Right lobe of liver (tissue), 6 donors: ENCODE results near the gene TARDBP. TPM values are rescaled to one million over a fixed set of nuclear protein-coding genes. Genes with fewer than 3 reads are reported as not detected.
"Not testable (repeated sequence)": the region's sequence is repeated elsewhere in the genome, so short reads cannot be mapped to it uniquely, and the experiment has no call there.

Experiments used
- ATAC-seq, 4 donors: fragments of 200-7000 bp; cut with Tn5 transposase; one replicate each; pipeline ENCODE4 v1.9.1; 2020; ENCODE audit warnings: mild to moderate bottlenecking in 4 of 4, moderate library complexity in 4 of 4
- DNase-seq, 3 donors: peaks; one replicate each; pipeline ENCODE4 v3.0.0-alpha.2; 2020
- H3K27ac ChIP-seq, 3 donors: fragments of 200-600 bp; one replicate each; pipeline ENCODE4 v1.8.0; 2022
- H3K27me3 ChIP-seq, 2 donors: fragments of 200-600 bp; one replicate each; pipeline ENCODE4 v1.8.0; 2022
- H3K36me3 ChIP-seq, 4 donors: fragments of 200-600 bp; sonication (generic) in 1 of 4; one replicate each; pipeline versions ENCODE4 v1.5.1 to v1.8.0; 2017 to 2022; ENCODE audit warnings: control low read depth in 1 of 4
- H3K4me1 ChIP-seq, 4 donors: fragments of 200-600 bp; sonication (generic) in 1 of 4; one replicate each; pipeline versions ENCODE4 v1.5.1 to v1.8.0; 2017 to 2022; ENCODE audit warnings: control low read depth in 1 of 4
- H3K4me3 ChIP-seq, 3 donors: fragments of 200-600 bp; one replicate each; pipeline ENCODE4 v1.8.0; 2022
- H3K9me3 ChIP-seq, 4 donors: fragments of 200-600 bp; sonication (generic) in 1 of 4; one replicate each; pipeline versions ENCODE4 v1.5.1 to v1.8.0; 2017 to 2022; ENCODE audit warnings: control low read depth in 1 of 4
- CTCF ChIP-seq, 4 donors: fragments of 200-600 bp in 3 of 4; fragments of 450-650 bp in 1 of 4; IDR thresholded peaks; one replicate each; pipeline versions ENCODE4 v1.5.1 to v1.8.0; 2016 to 2022; ENCODE audit warnings: antibody characterized with exemption in 4 of 4, mild to moderate bottlenecking in 2 of 4
- POLR2A ChIP-seq: fragments of 450-650 bp; IDR thresholded peaks from one replicate; pipeline ENCODE4 v1.6.1; 2017; ENCODE audit warnings: antibody characterized with exemption, mild to moderate bottlenecking
- WGBS: methylation state at CpG from one replicate; pipeline ENCODE4 v1.1.6; 2018; ENCODE audit warnings: low coverage, low lambda C conversion rate; ENCODE audit not compliant: insufficient coverage; ENCODE audit errors: missing lambda C conversion rate; 5-methylcytosine and 5-hydroxymethylcytosine counted together
- intact Hi-C, 2 donors: fragments of 100-400 bp; cut with DNase I; formaldehyde crosslinking; loops; one replicate each; pipeline versions ENCODE4 v1.11.2 to v1.14.1; 2022
- total RNA-seq, 6 experiments: library from RNA; depleted of rRNA in 2 of 6; stranded (reverse); fragments of >200 nt in 2 of 6; fragmentation: NEBNext Ultra II Directional in 3 of 6; extraction: Animal tissue kit (Norgen Biotek cat#: 25700) in 3 of 6; gene quantifications; one replicate each; pipeline versions ENCODE4 v1.1.0 to v1.2.4, GENCODE V29; 2016 to 2023
- donor health status: DM: no; HTN: yes; CAD: no.
- donor health status: DM: no; HTN: no; CAD: no.
- donor health status: DM: no; HTN: no; CAD: no.
- donor health status: DM: no; HTN: yes; CAD: no.
- donor health status: DM: no; HTN: yes; CAD: no.

The TARDBP gene
- total RNA-seq, 6 experiments from 2014 or later, result 57.2 to 84.4 (median 73.8) TPM

GRCh38 chr1:11059968-11060830 is 47.7 kb downstream of the TARDBP start, which contains the start of gene SRM:
TSS of gene SRM (minus strand) at chr1:11060018. CDS start at chr1:11059943, 75 bp downstream.
- ATAC-seq (peak; percentile 93 to 99 (median 96)), DNase-seq (peak; percentile 94)
- intact Hi-C loops, result no loop called here
- Histone ChIP-seq H3K36me3 (peaks cover 0 to 7% (median 4%) of the 10 kb centered on the region in 4 donors), H3K27ac (peak within 1 kb of the TSS in 2 of 3 donors; percentile 12 to 67), H3K9me3 (no peaks in the 10 kb centered on the region), H3K27me3 (no peaks in the 10 kb centered on the region), H3K4me3 (peak within 1 kb of the TSS; percentile 75 to 94 (median 89)), H3K4me1 (peaks cover 0 to 7% (median 3%) of the 10 kb centered on the region in 4 donors)
- peak; percentile 63 for TF ChIP-seq POLR2A
- peak; percentile 57 to 86 (median 68) for TF ChIP-seq CTCF (IDR thresholded peaks at IDR 0.05)
- WGBS, result under 1% methylated on average over 17 of the region's 83 CpGs

- ATAC-seq (no peak), DNase-seq (no peak)
- Histone ChIP-seq H3K4me3 (no peak overlapping the region), H3K9me3 (no peaks in the 10 kb centered on the region), H3K4me1 (peaks cover 0 to 7% (median 3%) of the 10 kb centered on the region in 4 donors), H3K36me3 (peaks cover 0 to 15% (median 8%) of the 10 kb centered on the region in 4 donors), H3K27ac (no peak overlapping the region), H3K27me3 (no peaks in the 10 kb centered on the region)
- intact Hi-C loops, result no loop called here
- 50% methylated on average over 3 of the region's 5 CpGs for WGBS
- TF ChIP-seq CTCF (IDR thresholded peaks at IDR 0.05) (no peak), POLR2A (no peak)
Measured at GRCh38 chr1:11061652-11062365, 49.4 kb downstream of the TARDBP start.

- WGBS, result 44% methylated on average over 2 of the region's 3 CpGs
- TF ChIP-seq POLR2A (no peak), CTCF (IDR thresholded peaks at IDR 0.05) (no peak)
- DNase-seq (no peak), ATAC-seq (no peak)
- intact Hi-C loops, result no loop called here
- H3K4me1 ChIP-seq, result peaks cover 0 to 7% (median 3%) of the 10 kb centered on the region in 4 donors
- peaks cover 0 to 22% (median 13%) of the 10 kb centered on the region in 4 donors for H3K36me3 ChIP-seq
- H3K9me3 ChIP-seq, result no peaks in the 10 kb centered on the region
- no peak overlapping the region for H3K27ac ChIP-seq
- no peak overlapping the region for H3K4me3 ChIP-seq
- no peaks in the 10 kb centered on the region for H3K27me3 ChIP-seq
Measured at GRCh38 chr1:11062965-11063401, 50.5 kb downstream of the TARDBP start.

GRCh38 chr1:11063937-11064537 is 51.6 kb downstream of the TARDBP start:
- H3K27ac ChIP-seq, DNase-seq, H3K4me1 ChIP-seq, intact Hi-C loops, H3K4me3 ChIP-seq, H3K27me3 ChIP-seq, H3K9me3 ChIP-seq, ATAC-seq: not testable (repeated sequence)
- H3K36me3 ChIP-seq, result peaks cover 0 to 32% (median 21%) of the 10 kb centered on the region in 4 donors
- WGBS, result 82% methylated on average over 9 of the region's 18 CpGs
